ENCODE data around the gene P4HA3. TPM values are rescaled to one million over a fixed set of nuclear protein-coding genes. Genes with fewer than 3 reads are reported as not detected.

P4HA3 gene
- total RNA-seq, 1 experiment from 2014 or later, result 0.13 TPM

GRCh38 chr11:74284466-74284865 is 27.0 kb downstream of the P4HA3 start (continued):
- TF ChIP-seq ZBTB43 (CRISPR knock-in tag; IDR thresholded peaks at IDR 0.05), result no peak
- no peak for TF ChIP-seq GRHL2 (CRISPR knock-in tag; IDR thresholded peaks at IDR 0.05; ENCODE audit: insufficient replicate concordance, severe bottlenecking)
- TF ChIP-seq ZNF263 (CRISPR knock-in tag; IDR thresholded peaks at IDR 0.05; ENCODE audit: low read depth), result no peak
- no peak for TF ChIP-seq MLX (CRISPR knock-in tag; IDR thresholded peaks at IDR 0.05)

- DNase-seq (ENCODE audit: low spot score), result no peak
- H3K4me3 Mint-ChIP-seq, result no peak overlapping the region
- POLR2A ChIA-PET, result no interaction called here
- H3K4me1 Mint-ChIP-seq, result no peaks in the 10 kb centered on the region
- no peak overlapping the region for H3K27ac Mint-ChIP-seq
- H3K36me3 Mint-ChIP-seq, result no peaks in the 10 kb centered on the region
- ATAC-seq, result no peak
- CTCF ChIA-PET, result no interaction called here
- H3K27me3 Mint-ChIP-seq (ENCODE audit: low read depth), result no peaks in the 10 kb centered on the region
- no peaks in the 10 kb centered on the region for H3K9me3 Mint-ChIP-seq
- TF ChIP-seq JUN (CRISPR knock-in tag; IDR thresholded peaks at IDR 0.05), result no peak
- TF ChIP-seq GABPB1 (CRISPR knock-in tag; IDR thresholded peaks at IDR 0.05), result no peak
- no peak for TF ChIP-seq STAT6 (CRISPR knock-in tag; conservative IDR thresholded peaks at IDR 0.05; ENCODE audit: low read depth)
- TF ChIP-seq FOXP4 (CRISPR knock-in tag; IDR thresholded peaks at IDR 0.05), result no peak
- TF ChIP-seq TCF7 (CRISPR knock-in tag; IDR thresholded peaks at IDR 0.05; ENCODE audit: low read depth), result no peak
- TF ChIP-seq, protein P1, sequence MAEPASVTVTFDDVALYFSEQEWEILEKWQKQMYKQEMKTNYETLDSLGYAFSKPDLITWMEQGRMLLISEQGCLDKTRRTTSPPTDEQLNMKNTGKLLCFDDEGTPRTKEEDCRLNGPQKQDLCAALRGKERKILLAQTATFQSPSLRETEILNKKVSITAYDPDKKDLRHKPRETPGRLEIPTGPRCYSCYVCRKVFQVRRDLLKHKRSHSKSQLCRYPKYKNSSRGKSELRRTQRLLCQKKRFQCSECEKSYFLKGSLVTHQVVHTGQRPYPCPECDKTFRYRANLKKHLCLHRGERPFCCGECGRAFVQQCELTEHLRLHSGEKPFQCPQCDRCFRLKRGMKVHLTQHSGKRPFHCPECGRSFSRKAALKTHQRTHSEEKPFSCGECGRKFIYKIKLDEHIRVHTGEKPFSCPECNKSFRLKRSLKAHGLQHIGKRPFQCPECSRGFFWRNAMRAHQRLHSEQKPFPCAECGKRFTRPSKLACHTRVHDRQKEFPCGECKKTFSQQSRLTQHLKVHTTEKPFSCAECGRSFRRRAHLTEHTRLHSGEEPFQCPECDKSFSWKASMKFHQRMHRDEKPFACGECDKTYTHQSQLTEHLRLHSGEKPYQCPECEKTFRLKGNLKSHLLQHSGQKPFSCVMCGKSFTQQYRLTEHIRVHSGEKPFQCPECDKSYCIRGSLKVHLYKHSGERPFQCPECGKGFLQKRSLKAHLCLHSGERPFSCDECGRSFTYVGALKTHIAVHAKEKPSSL (CRISPR knock-in tag; conservative IDR thresholded peaks at IDR 0.05), result no peak
- TF ChIP-seq MLX (CRISPR knock-in tag; IDR thresholded peaks at IDR 0.05), result no peak
- TF ChIP-seq HMGXB4 (CRISPR knock-in tag; IDR thresholded peaks at IDR 0.05), result no peak
- no peak for TF ChIP-seq CREB1 (CRISPR knock-in tag; IDR thresholded peaks at IDR 0.05)
- no peak for TF ChIP-seq ZNF423 (CRISPR knock-in tag; IDR thresholded peaks at IDR 0.05)
- no peak for TF ChIP-seq TEAD1 (CRISPR knock-in tag; IDR thresholded peaks at IDR 0.05)
- TF ChIP-seq ZBTB21 (CRISPR knock-in tag; IDR thresholded peaks at IDR 0.05; ENCODE audit: borderline replicate concordance), result no peak
- no peak for TF ChIP-seq GRHL2 (CRISPR knock-in tag; IDR thresholded peaks at IDR 0.05; ENCODE audit: insufficient replicate concordance, severe bottlenecking)
- no peak for TF ChIP-seq SMAD4 (CRISPR knock-in tag; IDR thresholded peaks at IDR 0.05)
- TF ChIP-seq ZNF232 (CRISPR knock-in tag; IDR thresholded peaks at IDR 0.05), result no peak
- no peak for TF ChIP-seq SOX15 (CRISPR knock-in tag; IDR thresholded peaks at IDR 0.05)
- TF ChIP-seq, protein P2, sequence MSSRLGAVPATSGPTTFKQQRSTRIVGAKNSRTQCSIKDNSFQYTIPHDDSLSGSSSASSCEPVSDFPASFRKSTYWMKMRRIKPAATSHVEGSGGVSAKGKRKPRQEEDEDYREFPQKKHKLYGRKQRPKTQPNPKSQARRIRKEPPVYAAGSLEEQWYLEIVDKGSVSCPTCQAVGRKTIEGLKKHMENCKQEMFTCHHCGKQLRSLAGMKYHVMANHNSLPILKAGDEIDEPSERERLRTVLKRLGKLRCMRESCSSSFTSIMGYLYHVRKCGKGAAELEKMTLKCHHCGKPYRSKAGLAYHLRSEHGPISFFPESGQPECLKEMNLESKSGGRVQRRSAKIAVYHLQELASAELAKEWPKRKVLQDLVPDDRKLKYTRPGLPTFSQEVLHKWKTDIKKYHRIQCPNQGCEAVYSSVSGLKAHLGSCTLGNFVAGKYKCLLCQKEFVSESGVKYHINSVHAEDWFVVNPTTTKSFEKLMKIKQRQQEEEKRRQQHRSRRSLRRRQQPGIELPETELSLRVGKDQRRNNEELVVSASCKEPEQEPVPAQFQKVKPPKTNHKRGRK (CRISPR knock-in tag; IDR thresholded peaks at IDR 0.05; ENCODE audit: borderline replicate concordance), result no peak
Observed at GRCh38 chr11:74283580-74284180, 27.8 kb downstream of the P4HA3 start.
